Upper lobe of left lung (tissue), 6 donors: ENCODE measurements around the gene BARX2. TPM values are rescaled to one million over a fixed set of nuclear protein-coding genes. Genes with fewer than 3 reads are reported as not detected.
A peak's percentile ranks its signal among the peaks of the same experiment; 100 is the strongest.

Source experiments
- ATAC-seq, 2 donors: fragments of 200-7000 bp; cut with Tn5 transposase; one replicate each; pipeline ENCODE4 v1.9.1; 2022; ENCODE audit warnings: mild to moderate bottlenecking in 2 of 2, moderate library complexity in 2 of 2; ENCODE audit not compliant: low FRiP score in 2 of 2
- DNase-seq, 2 donors: peaks; one replicate each; pipeline ENCODE4 v3.0.0-alpha.2; 2019 to 2020
- H3K27ac ChIP-seq, 4 donors: fragments of 200-600 bp; sonication (generic); one replicate each; pipeline ENCODE4 v1.5.1; 2016 to 2019
- H3K27me3 ChIP-seq, 4 donors: fragments of 200-600 bp; sonication (generic); one replicate each; pipeline ENCODE4 v1.5.1; 2017 to 2019
- H3K36me3 ChIP-seq, 4 donors: fragments of 200-600 bp; sonication (generic); one replicate each; pipeline ENCODE4 v1.5.1; 2016 to 2019
- H3K4me1 ChIP-seq, 4 donors: fragments of 200-600 bp; sonication (generic); one replicate each; pipeline ENCODE4 v1.5.1; 2018 to 2019
- H3K4me3 ChIP-seq, 4 donors: fragments of 200-600 bp; sonication (generic); one replicate each; pipeline ENCODE4 v1.5.1; 2017 to 2019; ENCODE audit warnings: mild to moderate bottlenecking in 2 of 4, moderate library complexity in 1 of 4
- H3K9me3 ChIP-seq, 4 donors: fragments of 200-600 bp; sonication (generic); one replicate each; pipeline ENCODE4 v1.5.1; 2018 to 2019
- EP300 ChIP-seq, 4 donors: sonication (generic); formaldehyde crosslinking; IDR thresholded peaks; one replicate each; pipeline ENCODE4 v1.5.1; 2017; ENCODE audit warnings: antibody characterized with exemption in 4 of 4, control low read depth in 2 of 4
- POLR2A ChIP-seq, 4 donors: fragments of 450-650 bp; IDR thresholded peaks; one replicate each; pipeline ENCODE4 v1.5.1; 2016 to 2017; ENCODE audit warnings: antibody characterized with exemption in 4 of 4, mild to moderate bottlenecking in 2 of 4
- POLR2AphosphoS5 ChIP-seq, 2 donors: sonication (generic); formaldehyde crosslinking; IDR thresholded peaks; one replicate each; pipeline ENCODE4 v1.5.1; 2017; ENCODE audit warnings: antibody characterized with exemption in 2 of 2
- WGBS, 2 donors: methylation state at CpG; one replicate each; pipeline ENCODE4 v1.1.5; 2017 to 2018; 5-methylcytosine and 5-hydroxymethylcytosine counted together
- total RNA-seq, 6 donors: library from RNA; depleted of rRNA in 4 of 6; stranded (reverse); fragments of >200 nt in 4 of 6; gene quantifications; one replicate each; pipeline versions ENCODE4 v1.1.0 to v1.2.1, GENCODE V29; 2016 to 2021
- TF ChIP-seq, protein P1 (sequence below), 6 experiments: fragments of 450-650 bp in 4 of 6; fragments of 200-600 bp in 2 of 6; sonication (generic) in 2 of 6; IDR thresholded peaks; one replicate each; pipeline ENCODE4 v1.5.1; 2016 to 2019; ENCODE audit warnings: antibody characterized with exemption in 6 of 6
- donor health status: DM: no; HTN: no; CAD: no; lungs with moderate emphysema.
- donor health status: DM: no; HTN: yes; CAD: no; lungs with severe emphysema.

Gene BARX2
- total RNA-seq, 6 donors from 2014 or later, result 0.30 to 0.89 (median 0.30) TPM; not detected in 3

DNA sequence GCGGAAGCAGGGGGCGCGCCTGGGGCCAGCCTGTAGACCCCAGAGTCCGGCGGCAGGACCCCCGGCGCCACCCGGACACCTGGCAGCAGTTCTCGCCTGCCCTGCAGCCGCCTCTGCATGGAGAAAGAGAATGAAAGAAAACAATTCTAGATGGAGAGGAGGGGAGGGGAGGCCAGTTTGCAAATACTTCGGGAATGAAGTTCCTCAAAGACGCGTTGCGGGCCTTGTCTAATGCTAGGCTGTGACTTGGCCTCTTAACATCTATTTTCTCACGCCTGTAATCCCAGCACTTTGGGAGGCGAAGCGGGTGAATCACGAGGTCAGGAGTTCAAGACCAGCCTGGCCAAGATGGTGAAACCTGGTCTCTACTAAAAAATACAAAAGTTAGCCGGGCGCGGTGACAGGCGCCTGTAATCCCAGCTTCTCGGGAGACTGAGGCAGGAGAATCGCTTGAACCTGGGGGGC lies 2.1 kb upstream of the BARX2 start:
- no peaks in the 10 kb centered on the region for H3K9me3 ChIP-seq
- H3K27me3 ChIP-seq, result peaks cover 0 to 36% (median 21%) of the 10 kb centered on the region in 4 donors
- ATAC-seq (no peak), DNase-seq (no peak)
- H3K27ac ChIP-seq, result no peak overlapping the region
- peak overlapping the region in 3 of 4 donors; percentile 18 to 46 (median 40) for H3K4me3 ChIP-seq
- TF ChIP-seq POLR2A (IDR thresholded peaks at IDR 0.05), result no peak
- TF ChIP-seq POLR2AphosphoS5 (IDR thresholded peaks at IDR 0.05), result no peak
- TF ChIP-seq EP300 (IDR thresholded peaks at IDR 0.05), result no peak
- TF ChIP-seq, protein P1, sequence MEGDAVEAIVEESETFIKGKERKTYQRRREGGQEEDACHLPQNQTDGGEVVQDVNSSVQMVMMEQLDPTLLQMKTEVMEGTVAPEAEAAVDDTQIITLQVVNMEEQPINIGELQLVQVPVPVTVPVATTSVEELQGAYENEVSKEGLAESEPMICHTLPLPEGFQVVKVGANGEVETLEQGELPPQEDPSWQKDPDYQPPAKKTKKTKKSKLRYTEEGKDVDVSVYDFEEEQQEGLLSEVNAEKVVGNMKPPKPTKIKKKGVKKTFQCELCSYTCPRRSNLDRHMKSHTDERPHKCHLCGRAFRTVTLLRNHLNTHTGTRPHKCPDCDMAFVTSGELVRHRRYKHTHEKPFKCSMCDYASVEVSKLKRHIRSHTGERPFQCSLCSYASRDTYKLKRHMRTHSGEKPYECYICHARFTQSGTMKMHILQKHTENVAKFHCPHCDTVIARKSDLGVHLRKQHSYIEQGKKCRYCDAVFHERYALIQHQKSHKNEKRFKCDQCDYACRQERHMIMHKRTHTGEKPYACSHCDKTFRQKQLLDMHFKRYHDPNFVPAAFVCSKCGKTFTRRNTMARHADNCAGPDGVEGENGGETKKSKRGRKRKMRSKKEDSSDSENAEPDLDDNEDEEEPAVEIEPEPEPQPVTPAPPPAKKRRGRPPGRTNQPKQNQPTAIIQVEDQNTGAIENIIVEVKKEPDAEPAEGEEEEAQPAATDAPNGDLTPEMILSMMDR (IDR thresholded peaks at IDR 0.05), result no peak
- no peaks in the 10 kb centered on the region for H3K36me3 ChIP-seq
- WGBS, 2 donors, result 4 to 11% methylated on average over 21 to 22 of the region's 24 CpGs
- H3K4me1 ChIP-seq, result peaks cover 25 to 45% (median 32%) of the 10 kb centered on the region in 4 donors

DNA sequence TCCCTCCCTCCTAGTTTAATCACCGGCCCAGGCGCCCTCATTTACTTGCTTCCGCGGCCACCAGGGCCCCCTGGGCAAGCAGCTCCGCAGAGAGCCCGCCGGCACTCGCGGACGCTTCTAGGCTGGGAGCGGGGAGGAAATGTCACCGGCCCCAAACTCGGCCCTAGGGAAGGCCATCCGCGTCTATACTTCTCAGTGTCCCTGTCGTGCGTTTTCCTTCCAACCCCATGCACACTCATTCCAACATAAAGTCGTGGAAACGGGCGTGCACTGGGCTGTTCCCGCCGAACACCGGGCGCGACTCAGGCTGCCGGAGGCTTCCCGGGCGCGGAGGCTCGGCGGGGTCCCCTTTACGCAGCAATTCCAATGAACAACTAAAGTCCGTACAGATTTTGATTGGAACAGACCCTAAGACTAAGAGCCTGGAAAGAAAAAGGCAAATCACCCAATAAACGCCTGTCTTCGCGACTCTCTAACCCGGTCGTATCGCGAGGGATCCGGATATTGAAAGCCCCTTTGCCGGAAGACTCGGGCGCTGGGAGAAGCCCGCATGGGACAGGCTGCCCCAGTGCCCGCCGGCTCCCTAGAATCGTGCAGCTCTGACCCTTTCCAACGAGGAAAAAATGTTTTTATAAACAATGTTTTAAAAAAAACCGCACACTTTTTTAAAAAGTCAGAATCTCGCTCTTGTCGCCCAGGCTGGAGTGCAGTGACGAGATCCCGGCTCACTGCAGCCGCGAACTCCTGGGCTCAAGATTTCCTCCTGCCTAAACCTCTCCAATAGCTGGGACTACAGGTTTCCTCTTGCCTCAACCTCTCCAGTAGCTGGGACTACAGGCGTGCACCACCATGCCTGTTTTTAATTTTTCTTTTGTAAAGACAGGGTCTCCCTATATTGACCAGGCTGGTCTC lies 1.3 kb upstream of the BARX2 start:
- TF ChIP-seq POLR2AphosphoS5 (IDR thresholded peaks at IDR 0.05), result no peak
- no peak for TF ChIP-seq EP300 (IDR thresholded peaks at IDR 0.05)
- TF ChIP-seq, protein P1 (IDR thresholded peaks at IDR 0.05), result no peak
- no peak for TF ChIP-seq POLR2A (IDR thresholded peaks at IDR 0.05)
- Histone ChIP-seq H3K27me3 (peaks cover 0 to 36% (median 21%) of the 10 kb centered on the region in 4 donors), H3K36me3 (no peaks in the 10 kb centered on the region), H3K9me3 (no peaks in the 10 kb centered on the region), H3K4me1 (peaks cover 25 to 42% (median 32%) of the 10 kb centered on the region in 4 donors), H3K27ac (no peak overlapping the region), H3K4me3 (peak overlapping the region in 3 of 4 donors; percentile 1 to 46 (median 40))
- DNase-seq, result peak in 1 of 2 donors; percentile 54
- no peak for ATAC-seq
- 6% methylated on average over 47 to 57 of the region's 57 CpGs for WGBS, 2 donors

DNA sequence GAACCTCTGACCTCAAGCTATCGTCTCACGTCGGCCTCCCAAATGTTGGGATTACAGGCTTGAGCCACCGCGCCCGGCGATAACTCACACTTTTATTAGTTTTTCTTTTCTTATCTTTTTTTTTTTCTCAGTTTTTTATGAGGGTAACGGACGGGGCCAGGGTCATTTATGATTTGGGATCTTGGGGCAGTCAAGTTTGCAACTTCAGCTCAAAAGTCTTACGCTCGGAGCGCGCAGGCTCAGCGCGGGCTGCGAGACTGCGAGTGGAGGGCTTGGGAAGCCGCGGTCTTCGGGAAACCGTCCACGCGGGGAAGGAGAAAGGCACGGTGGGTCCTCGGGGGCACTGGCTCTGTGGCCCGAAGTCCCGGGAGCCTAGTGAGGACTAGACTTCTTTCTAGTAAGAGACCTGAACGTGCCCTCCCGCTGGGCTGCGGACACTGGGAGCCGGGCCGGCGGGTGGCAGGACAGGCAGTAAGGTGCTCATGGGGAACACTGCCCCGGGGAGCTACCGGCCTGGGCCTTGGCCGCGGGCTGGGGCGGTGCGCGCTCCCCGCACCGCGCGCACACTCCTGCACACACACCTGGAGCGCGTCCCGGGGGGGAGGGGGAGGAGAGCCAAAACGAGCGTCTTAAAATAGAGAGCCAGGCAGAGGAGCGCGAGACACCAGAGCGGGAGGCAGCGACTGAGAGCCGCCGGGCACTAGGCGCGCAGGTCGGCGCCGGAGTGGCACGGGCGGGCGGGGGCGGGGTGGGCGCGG lies 476 bp upstream of the BARX2 start:
- peak in 1 of 2 donors; percentile 86 for DNase-seq
- Histone ChIP-seq H3K27me3 (peaks cover 0 to 36% (median 21%) of the 10 kb centered on the region in 4 donors), H3K4me3 (peak overlapping the region in 3 of 4 donors; percentile 29 to 44 (median 43)), H3K4me1 (peaks cover 25 to 40% (median 32%) of the 10 kb centered on the region in 4 donors), H3K27ac (no peak overlapping the region), H3K9me3 (no peaks in the 10 kb centered on the region), H3K36me3 (no peaks in the 10 kb centered on the region)
- TF ChIP-seq EP300 (IDR thresholded peaks at IDR 0.05) (no peak), POLR2AphosphoS5 (IDR thresholded peaks at IDR 0.05) (no peak), POLR2A (IDR thresholded peaks at IDR 0.05) (no peak)
- ATAC-seq, result peak; percentile 19 to 26
- 3 to 4% methylated on average over 36 to 66 of the region's 66 CpGs for WGBS, 2 donors

DNA sequence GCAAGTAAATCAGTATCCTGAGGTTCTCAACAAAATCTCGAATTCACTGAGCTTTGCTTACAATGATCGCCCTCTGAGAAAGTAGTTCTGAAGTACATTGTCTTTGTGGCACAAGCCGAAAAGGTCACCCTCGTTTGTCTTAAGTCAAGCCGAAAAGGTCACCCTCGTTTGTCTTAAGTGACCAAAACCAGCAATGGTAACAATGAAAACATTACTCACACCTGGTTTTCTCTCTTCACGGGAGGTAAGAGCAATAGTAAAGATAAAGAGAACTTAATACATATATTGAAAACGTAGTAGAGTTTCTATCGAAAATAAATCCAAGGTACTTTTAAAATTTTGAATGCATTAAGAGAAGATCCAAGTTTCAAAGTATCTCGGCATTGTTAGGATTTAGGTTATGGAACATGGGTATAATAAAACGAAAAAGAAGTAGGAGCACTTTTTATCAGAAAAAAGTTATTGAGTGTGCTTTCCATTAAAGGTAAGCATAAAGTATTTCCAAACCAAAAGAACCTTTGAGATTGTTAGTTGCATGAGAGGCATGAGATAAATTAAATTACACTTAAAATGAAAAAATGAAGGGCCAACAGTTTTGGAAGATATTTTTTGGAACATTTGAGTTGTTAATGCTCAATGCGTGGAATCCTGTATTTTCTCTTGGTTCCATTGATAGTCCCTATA lies 1.2 kb downstream of the BARX2 start:
- Histone ChIP-seq H3K4me3 (no peak overlapping the region), H3K4me1 (peaks cover 25 to 40% (median 32%) of the 10 kb centered on the region in 4 donors), H3K27ac (no peak overlapping the region), H3K9me3 (no peaks in the 10 kb centered on the region), H3K27me3 (peaks cover 0 to 36% (median 21%) of the 10 kb centered on the region in 4 donors), H3K36me3 (no peaks in the 10 kb centered on the region)
- DNase-seq (no peak), ATAC-seq (no peak)
- 56 to 63% methylated on average over 12 of the region's 12 CpGs for WGBS, 2 donors
- TF ChIP-seq, protein P1 (IDR thresholded peaks at IDR 0.05), result no peak
- no peak for TF ChIP-seq POLR2A (IDR thresholded peaks at IDR 0.05)
- TF ChIP-seq EP300 (IDR thresholded peaks at IDR 0.05), result no peak
- TF ChIP-seq POLR2AphosphoS5 (IDR thresholded peaks at IDR 0.05), result no peak
